MCF 10A (cell line): ENCODE results near the gene QRICH2. TPM values are rescaled to one million over a fixed set of nuclear protein-coding genes. Genes with fewer than 3 reads are reported as not detected.

ENCODE experiments used
- Bru-seq: library from RNA; stranded (reverse); fragments of 400-500 nt; gene quantifications from one replicate; lab custom pipeline; 2021; lab: Mats Ljungman, UMichigan
- BruChase-seq, 2 experiments: library from RNA; stranded (reverse); fragments of 400-500 nt; gene quantifications; one replicate each; lab custom pipeline; 2021; lab: Mats Ljungman, UMichigan
- BruUV-seq: library from RNA; stranded (reverse); fragments of 400-500 nt; replicated peaks from 2 replicates; lab custom pipeline; 2021; lab: Mats Ljungman, UMichigan
- CTCF ChIA-PET: fragments of 300-600 bp; sonication (Branson Sonifier 250); formaldehyde crosslinking; extraction: SDS; loops from one replicate; lab custom pipeline; 2021; ENCODE audit warnings: antibody characterized with exemption, inconsistent platforms; lab: Yijun Ruan, JAX
- POLR2A ChIA-PET: fragments of 300-600, 350-650 bp; sonication (Branson Sonifier 250); formaldehyde crosslinking; extraction: SDS; loops from one replicate; lab custom pipeline; 2020; ENCODE audit warnings: antibody characterized with exemption, inconsistent platforms; lab: Yijun Ruan, JAX
- DNase-seq: peaks from one replicate; pipeline ENCODE4 v3.0.0-alpha.2; 2018; ENCODE audit not compliant: unreplicated experiment
- H3K27ac Mint-ChIP-seq: one replicate; pipeline ENCODE4 v1.8.0; 2022; ENCODE audit warnings: mild to moderate bottlenecking, low read depth, mixed read lengths; ENCODE audit not compliant: unreplicated experiment
- H3K27me3 Mint-ChIP-seq: one replicate; pipeline ENCODE4 v1.8.0; 2022; ENCODE audit warnings: mixed read lengths; ENCODE audit not compliant: insufficient read depth, unreplicated experiment
- H3K36me3 Mint-ChIP-seq: one replicate; pipeline ENCODE4 v1.8.0; 2022; ENCODE audit warnings: mild to moderate bottlenecking, moderate library complexity, mixed read lengths; ENCODE audit not compliant: insufficient read depth, unreplicated experiment
- H3K4me1 Mint-ChIP-seq: one replicate; pipeline ENCODE4 v1.8.0; 2022; ENCODE audit warnings: mixed read lengths; ENCODE audit not compliant: insufficient read depth, unreplicated experiment
- H3K4me3 Mint-ChIP-seq: one replicate; pipeline ENCODE4 v1.8.0; 2022; ENCODE audit warnings: mild to moderate bottlenecking, moderate library complexity, mixed read lengths; ENCODE audit not compliant: unreplicated experiment
- H3K9me3 Mint-ChIP-seq: one replicate; pipeline ENCODE4 v1.8.0; 2022; ENCODE audit warnings: mixed read lengths; ENCODE audit not compliant: unreplicated experiment
- CTCF ChIP-seq: fragments of 200-600 bp; IDR thresholded peaks from one replicate; pipeline ENCODE4 v1.8.0; 2022; ENCODE audit warnings: antibody characterized with exemption, mild to moderate bottlenecking; ENCODE audit not compliant: unreplicated experiment
- intact Hi-C: fragments of 100-400 bp; cut with micrococcal nuclease; formaldehyde crosslinking; loops from 2 replicates; pipeline ENCODE4 v1.14.1; 2022
- long read RNA-seq: library from polyadenylated mRNA; stranded (forward); transcript quantifications from one replicate; pipeline ENCODE4 v2.0.0, GENCODE V29; 2022
- total RNA-seq: library from RNA; stranded (reverse); gene quantifications from 2 replicates; pipeline ENCODE4 v1.2.3, GENCODE V29; 2022

Gene QRICH2
- 0.56 and 3.2 TPM in 2 replicates for total RNA-seq
- percentile 40 among the genes with signal in this experiment for Bru-seq, nascent RNA
- percentile 75 among the genes with signal in this experiment for BruChase-seq, experiment 1, labeled RNA remaining after a 6-hour chase
- percentile 60 among the genes with signal in this experiment for BruChase-seq, experiment 2, labeled RNA remaining after a 2-hour chase
- long read RNA-seq: 0 reads

- Mint-ChIP-seq H3K27me3 (no peaks in the 10 kb centered on the region), H3K4me3 (no peak within 1 kb of the TSS), H3K36me3 (peaks cover 25% of the 10 kb centered on the region), H3K27ac (no peak within 1 kb of the TSS), H3K9me3 (no peaks in the 10 kb centered on the region), H3K4me1 (no peaks in the 10 kb centered on the region)
- ChIA-PET POLR2A (interaction anchor here (0.6 kb wide), 1 partner anchor 376 kb away, joined by 3 read pairs; no protein-coding TSS in a partner anchor), CTCF (interaction anchor here (0.5 to 1.1 kb wide), 4 partner anchors 17 to 169 kb away, joined by 3 to 4 read pairs (median 4); no protein-coding TSS in a partner anchor)
- DNase-seq: no peak
- intact Hi-C loops: no loop called here
- no TSS peak for BruUV-seq
- TF ChIP-seq CTCF: no peak
These were observed at the start of gene QRICH2 for GRCh38 chr17:76307966-76308338. QRICH2 (minus strand) TSS chr17:76308276; CDS start chr17:76307998, 278 bp downstream.

- CTCF ChIA-PET: interaction anchor here (0.9 to 1.6 kb wide), 3 partner anchors 13 to 40 kb away, joined by 3 to 10 read pairs (median 5); no protein-coding TSS in a partner anchor
- Mint-ChIP-seq H3K36me3 (no peaks in the 10 kb centered on the region), H3K27ac (no peak overlapping the region), H3K27me3 (no peaks in the 10 kb centered on the region), H3K9me3 (no peaks in the 10 kb centered on the region), H3K4me1 (peaks cover 5% of the 10 kb centered on the region), H3K4me3 (no peak overlapping the region)
- DNase-seq: no peak
- no TSS peak for BruUV-seq
- no peak for TF ChIP-seq CTCF
- intact Hi-C loops: no loop called here
- POLR2A ChIA-PET: no interaction called here
These were observed 49.6 kb upstream of the QRICH2 start for GRCh38 chr17:76357597-76358158.

- CTCF ChIA-PET: interaction anchor here (1.5 to 1.6 kb wide), 2 partner anchors 13 to 41 kb away, joined by 5 to 10 read pairs; no protein-coding TSS in a partner anchor
- BruUV-seq: no TSS peak
- TF ChIP-seq CTCF: no peak
- Mint-ChIP-seq H3K27me3 (no peaks in the 10 kb centered on the region), H3K4me3 (no peak overlapping the region), H3K27ac (no peak overlapping the region), H3K4me1 (peaks cover 4% of the 10 kb centered on the region), H3K36me3 (no peaks in the 10 kb centered on the region), H3K9me3 (no peaks in the 10 kb centered on the region)
- intact Hi-C loops: no loop called here
- no peak for DNase-seq
- POLR2A ChIA-PET: no interaction called here
These were observed 48.9 kb upstream of the QRICH2 start for GRCh38 chr17:76356803-76357456.
